ENCODE data around the gene IFFO2. TPM values are rescaled to one million over a fixed set of nuclear protein-coding genes. Genes with fewer than 3 reads are reported as not detected.
A peak's percentile ranks its signal among the peaks of the same experiment; 100 is the strongest.

Gene IFFO2
- polyA plus RNA-seq, 3 donors from 2014 or later, result 1.9 to 3.9 (median 3.2) TPM

- peak overlapping the region; percentile 88 to 93 (median 90) for H3K4me3 Mint-ChIP-seq
- H3K27me3 Mint-ChIP-seq (ENCODE audit: low read depth in 3 of 3), result peaks cover 26 to 38% (median 35%) of the 10 kb centered on the region in 3 donors
- DNase-seq, result no peak
- H3K4me1 Mint-ChIP-seq, result peaks cover 79 to 80% of the 10 kb centered on the region in 2 donors
- H3K36me3 Mint-ChIP-seq, result no peaks in the 10 kb centered on the region
- H3K27ac Mint-ChIP-seq, result peak overlapping the region; percentile 84 to 100 (median 87)
- no peaks in the 10 kb centered on the region for H3K9me3 Mint-ChIP-seq
Measured at GRCh38 chr1:18953731-18954231, 2.7 kb downstream of the IFFO2 start.

DNA sequence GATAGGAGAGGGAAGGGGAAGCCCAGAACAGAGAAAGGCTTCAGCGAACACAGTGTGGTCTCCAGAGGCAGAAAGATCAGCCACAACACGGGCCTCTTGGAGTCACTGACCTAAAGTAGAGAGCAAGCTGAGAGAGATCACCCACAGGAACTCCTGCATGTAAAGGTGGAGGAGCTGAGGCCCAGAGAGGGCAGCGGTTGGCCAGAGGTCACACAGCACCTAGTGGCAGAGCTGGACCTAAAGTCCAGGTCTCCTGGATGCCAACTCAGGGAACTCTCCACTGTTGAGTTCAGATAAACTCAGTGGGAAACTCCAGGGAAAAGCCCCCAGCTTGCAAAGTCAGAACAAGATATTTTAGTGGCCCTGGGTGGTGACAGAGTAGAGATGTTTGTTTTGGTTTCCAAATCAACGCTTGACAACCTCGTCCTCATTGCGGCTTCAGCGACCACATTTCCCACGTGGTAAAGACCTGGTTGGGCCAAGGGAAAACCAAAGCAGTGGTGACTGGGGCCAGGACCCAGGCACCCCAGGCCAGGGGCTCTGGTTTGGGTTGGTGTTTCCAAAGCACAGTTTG, 4.6 kb downstream of the IFFO2 start:
- peak; percentile 92 to 94 (median 92) for DNase-seq
- Mint-ChIP-seq H3K36me3 (no peaks in the 10 kb centered on the region), H3K27me3 (ENCODE audit: low read depth in 3 of 3) (peaks cover 32 to 38% (median 38%) of the 10 kb centered on the region in 3 donors), H3K27ac (peak overlapping the region; percentile 99 to 100 (median 99)), H3K4me1 (peaks cover 84 to 85% of the 10 kb centered on the region in 2 donors), H3K4me3 (peak overlapping the region; percentile 82 to 93 (median 88)), H3K9me3 (no peaks in the 10 kb centered on the region)

- Mint-ChIP-seq H3K36me3 (no peaks in the 10 kb centered on the region), H3K9me3 (no peaks in the 10 kb centered on the region), H3K4me3 (peak overlapping the region; percentile 82 to 93 (median 88)), H3K27ac (peak overlapping the region; percentile 99 to 100 (median 99)), H3K4me1 (peaks cover 89% of the 10 kb centered on the region in 2 donors), H3K27me3 (ENCODE audit: low read depth in 3 of 3) (peaks cover 31 to 39% (median 38%) of the 10 kb centered on the region in 3 donors)
- no peak for DNase-seq
Measured at GRCh38 chr1:18951416-18951815, 5.1 kb downstream of the IFFO2 start.

DNA sequence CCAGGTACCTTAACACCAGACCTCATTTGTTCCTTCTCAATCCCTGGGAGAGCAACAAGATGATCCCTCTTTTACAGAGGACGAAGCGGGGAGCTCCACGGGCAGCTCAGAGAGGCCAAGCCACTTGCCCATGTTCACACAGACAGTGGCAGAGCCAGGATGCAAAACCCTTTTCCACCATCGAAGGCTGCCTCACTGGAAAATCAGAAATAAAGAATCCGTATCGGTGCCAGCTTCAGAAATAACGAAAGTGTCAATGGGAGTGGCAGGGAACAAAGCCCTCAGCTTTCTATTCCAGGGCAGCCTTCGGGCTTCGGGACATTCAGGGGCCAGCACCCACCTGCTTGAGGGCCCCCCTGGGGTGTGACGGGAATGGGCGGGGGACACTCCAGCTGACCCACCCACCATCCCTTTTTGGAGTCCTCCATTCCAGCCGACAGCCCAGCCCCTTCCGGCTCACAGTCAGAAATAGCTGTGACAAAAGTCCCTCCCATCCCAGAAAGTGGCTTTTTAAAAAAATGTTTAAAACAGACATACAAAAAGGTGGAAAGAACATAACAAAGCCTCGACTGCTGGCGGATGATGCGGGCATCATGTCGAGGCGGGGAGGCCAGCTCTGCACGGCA, 6.0 kb downstream of the IFFO2 start:
- H3K4me1 Mint-ChIP-seq, result peaks cover 95 to 96% of the 10 kb centered on the region in 2 donors
- peaks cover 30 to 39% (median 38%) of the 10 kb centered on the region in 3 donors for H3K27me3 Mint-ChIP-seq (ENCODE audit: low read depth in 3 of 3)
- no peaks in the 10 kb centered on the region for H3K36me3 Mint-ChIP-seq
- peak overlapping the region; percentile 82 to 93 (median 88) for H3K4me3 Mint-ChIP-seq
- peak overlapping the region; percentile 99 to 100 (median 99) for H3K27ac Mint-ChIP-seq
- H3K9me3 Mint-ChIP-seq, result no peaks in the 10 kb centered on the region
- DNase-seq, result peak in 2 of 3 donors; percentile 50 to 57

DNA sequence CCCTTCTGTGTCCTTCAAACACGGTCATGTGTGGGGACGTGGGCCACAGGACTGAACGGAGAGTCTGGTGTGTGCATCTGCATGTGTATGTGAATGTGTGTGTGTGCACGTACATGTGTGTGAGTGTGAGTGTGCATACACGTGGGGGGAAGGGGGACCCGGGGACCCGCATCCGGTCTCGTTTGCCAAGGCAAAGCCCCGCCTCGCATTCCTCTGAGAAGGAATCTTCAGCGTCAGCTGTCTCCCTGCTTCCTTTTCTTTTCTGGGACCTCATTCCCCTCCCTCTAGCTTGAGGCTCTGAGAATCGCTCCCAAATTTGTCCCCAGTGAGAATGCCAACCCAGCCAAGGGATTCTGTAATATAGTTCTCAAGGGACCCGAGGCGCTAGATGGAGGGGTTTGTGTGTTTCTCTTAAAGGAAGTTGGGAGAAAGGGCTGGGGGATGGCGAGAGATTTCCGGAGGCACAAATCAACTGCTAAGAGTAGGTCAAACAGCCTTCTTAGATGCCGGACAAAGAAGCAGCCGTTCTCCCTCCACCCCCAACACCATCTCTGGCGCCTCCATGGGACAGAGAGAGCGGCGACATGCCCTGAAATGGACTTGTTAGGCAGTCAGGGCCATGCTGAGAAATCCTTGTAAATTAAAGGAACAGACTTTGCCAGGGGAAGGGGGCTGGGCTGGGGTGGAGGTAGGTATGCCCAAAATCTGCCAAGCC, 6.6 kb downstream of the IFFO2 start:
- peaks cover 97 to 98% of the 10 kb centered on the region in 2 donors for H3K4me1 Mint-ChIP-seq
- DNase-seq, result peak in 2 of 3 donors; percentile 24 to 35
- H3K9me3 Mint-ChIP-seq, result no peaks in the 10 kb centered on the region
- H3K36me3 Mint-ChIP-seq, result no peaks in the 10 kb centered on the region
- peak overlapping the region; percentile 99 to 100 (median 99) for H3K27ac Mint-ChIP-seq
- H3K4me3 Mint-ChIP-seq, result peak overlapping the region; percentile 82 to 93 (median 88)
- H3K27me3 Mint-ChIP-seq (ENCODE audit: low read depth in 3 of 3), result peaks cover 30 to 37% (median 35%) of the 10 kb centered on the region in 3 donors

DNA sequence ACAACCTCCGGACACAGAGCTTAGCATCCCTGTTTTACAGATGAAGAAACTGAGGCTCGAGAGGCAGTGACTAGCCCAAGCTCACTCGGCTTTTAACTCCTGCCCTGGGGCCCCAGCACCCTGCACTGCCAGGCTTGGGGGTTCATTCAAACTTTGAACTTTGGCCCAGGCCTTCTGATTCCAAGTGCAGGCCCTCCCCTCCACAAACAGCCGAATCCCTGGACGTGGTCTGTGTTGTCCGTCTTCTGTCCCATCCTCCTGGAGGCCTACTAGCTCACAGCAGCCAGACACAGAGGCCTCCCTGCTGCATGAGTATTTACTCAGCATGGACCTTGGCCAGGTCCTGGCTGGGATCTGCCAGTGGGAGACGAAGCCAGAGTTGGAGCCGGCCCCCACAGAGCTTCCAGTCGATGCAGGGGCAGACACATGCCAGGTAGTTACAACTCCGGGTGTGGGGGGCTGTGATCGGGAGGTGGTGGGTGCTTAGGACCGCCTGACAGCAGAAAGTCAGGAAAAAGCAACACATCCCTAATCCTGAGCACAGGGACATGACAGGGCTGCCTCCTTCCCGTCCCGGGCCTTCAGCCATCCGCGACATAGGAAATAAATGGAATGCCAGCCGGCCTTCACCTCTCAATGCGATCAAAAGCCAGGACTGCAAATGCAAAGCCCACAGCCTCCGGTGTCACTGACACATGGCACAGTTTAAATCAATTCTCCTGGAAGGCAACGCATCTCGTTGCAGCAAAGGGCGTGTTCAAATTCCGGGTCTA, 7.4 kb downstream of the IFFO2 start:
- no peak for DNase-seq
- H3K9me3 Mint-ChIP-seq, result no peaks in the 10 kb centered on the region
- peak overlapping the region; percentile 82 to 93 (median 88) for H3K4me3 Mint-ChIP-seq
- H3K27ac Mint-ChIP-seq, result peak overlapping the region; percentile 99 to 100 (median 99)
- peaks cover 96 to 98% of the 10 kb centered on the region in 2 donors for H3K4me1 Mint-ChIP-seq
- H3K27me3 Mint-ChIP-seq (ENCODE audit: low read depth in 3 of 3), result peaks cover 30 to 34% (median 31%) of the 10 kb centered on the region in 3 donors
- no peaks in the 10 kb centered on the region for H3K36me3 Mint-ChIP-seq

DNA sequence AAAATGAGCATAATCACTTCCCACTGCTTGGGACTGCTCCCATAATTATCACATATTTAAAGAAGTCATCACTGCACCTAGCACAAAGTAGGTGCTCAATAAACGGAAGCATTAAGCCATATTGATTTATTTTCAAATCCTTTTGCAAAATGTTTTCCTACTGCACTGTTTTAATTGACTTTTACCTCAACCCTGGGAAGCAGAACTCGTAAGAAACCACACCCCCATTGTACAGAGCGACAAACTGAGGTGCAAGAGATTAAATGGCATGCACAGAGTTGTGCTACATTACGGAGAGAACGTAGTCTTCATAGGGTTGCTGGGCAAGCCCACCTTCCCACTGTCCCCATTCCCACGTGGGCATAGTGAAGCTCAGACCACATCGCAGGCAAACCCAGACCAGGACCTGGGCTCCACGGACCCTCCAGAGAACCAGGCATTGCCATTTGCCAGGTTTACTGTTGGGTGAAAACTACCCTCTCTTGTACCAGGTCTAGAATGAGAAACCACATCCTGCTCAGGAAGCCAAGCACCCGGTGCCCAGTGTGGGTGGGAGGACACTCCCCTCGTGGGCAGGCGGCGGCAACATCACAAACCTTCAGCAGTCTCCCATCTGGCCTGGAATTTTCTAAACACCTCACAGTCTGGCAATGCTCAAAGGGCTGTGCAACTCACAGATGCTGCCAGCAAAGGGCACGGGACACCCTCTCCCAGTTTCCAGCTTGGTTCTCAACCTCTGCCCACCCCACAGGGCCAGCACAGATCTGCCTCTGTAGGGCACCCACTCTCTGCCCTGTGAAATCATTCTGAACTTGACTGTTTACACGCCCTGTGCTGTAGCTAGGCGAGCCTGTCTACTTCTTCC, 8.2 kb downstream of the IFFO2 start:
- no peaks in the 10 kb centered on the region for H3K36me3 Mint-ChIP-seq
- H3K4me1 Mint-ChIP-seq, result peaks cover 94 to 98% of the 10 kb centered on the region in 2 donors
- no peaks in the 10 kb centered on the region for H3K9me3 Mint-ChIP-seq
- peaks cover 30 to 34% (median 31%) of the 10 kb centered on the region in 3 donors for H3K27me3 Mint-ChIP-seq (ENCODE audit: low read depth in 3 of 3)
- peak; percentile 78 to 82 (median 81) for DNase-seq
- H3K27ac Mint-ChIP-seq, result peak overlapping the region; percentile 99 to 100 (median 99)
- peak overlapping the region; percentile 82 to 93 (median 88) for H3K4me3 Mint-ChIP-seq

DNA sequence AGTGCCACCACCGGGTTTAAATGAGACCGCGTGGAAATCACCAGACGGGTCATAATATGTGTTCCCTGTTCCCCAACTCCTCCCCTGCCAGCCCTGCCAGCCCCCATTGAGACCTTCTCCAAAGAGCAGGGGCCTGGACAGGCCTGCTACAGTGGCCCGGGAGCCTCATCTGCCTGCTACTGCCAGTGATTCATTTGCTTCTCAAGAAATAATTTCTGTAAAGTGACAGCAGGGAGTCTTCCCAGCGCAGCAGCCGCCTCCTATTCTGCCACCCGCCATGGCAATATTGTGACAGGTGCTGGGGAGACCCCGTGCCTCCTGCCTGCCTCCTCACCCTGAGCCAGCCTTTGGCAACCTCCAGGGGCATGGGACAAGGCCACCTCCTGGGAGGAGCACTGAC, 8.9 kb downstream of the IFFO2 start:
- H3K4me1 Mint-ChIP-seq, result peaks cover 89 to 94% of the 10 kb centered on the region in 2 donors
- peaks cover 28 to 31% (median 30%) of the 10 kb centered on the region in 3 donors for H3K27me3 Mint-ChIP-seq (ENCODE audit: low read depth in 3 of 3)
- H3K4me3 Mint-ChIP-seq, result peak overlapping the region; percentile 82 to 93 (median 88)
- peak overlapping the region; percentile 99 to 100 (median 99) for H3K27ac Mint-ChIP-seq
- H3K36me3 Mint-ChIP-seq, result no peaks in the 10 kb centered on the region
- DNase-seq, result no peak
- no peaks in the 10 kb centered on the region for H3K9me3 Mint-ChIP-seq

GRCh38 chr1:18946550-18947381, 9.7 kb downstream of the IFFO2 start:
- Mint-ChIP-seq H3K36me3 (no peaks in the 10 kb centered on the region), H3K4me3 (peak overlapping the region; percentile 82 to 93 (median 88)), H3K27me3 (ENCODE audit: low read depth in 3 of 3) (peaks cover 20 to 24% (median 23%) of the 10 kb centered on the region in 3 donors), H3K27ac (peak overlapping the region; percentile 99 to 100 (median 99)), H3K9me3 (no peaks in the 10 kb centered on the region), H3K4me1 (peaks cover 88 to 94% of the 10 kb centered on the region in 2 donors)
- peak in 2 of 3 donors; percentile 38 to 40 for DNase-seq

DNA sequence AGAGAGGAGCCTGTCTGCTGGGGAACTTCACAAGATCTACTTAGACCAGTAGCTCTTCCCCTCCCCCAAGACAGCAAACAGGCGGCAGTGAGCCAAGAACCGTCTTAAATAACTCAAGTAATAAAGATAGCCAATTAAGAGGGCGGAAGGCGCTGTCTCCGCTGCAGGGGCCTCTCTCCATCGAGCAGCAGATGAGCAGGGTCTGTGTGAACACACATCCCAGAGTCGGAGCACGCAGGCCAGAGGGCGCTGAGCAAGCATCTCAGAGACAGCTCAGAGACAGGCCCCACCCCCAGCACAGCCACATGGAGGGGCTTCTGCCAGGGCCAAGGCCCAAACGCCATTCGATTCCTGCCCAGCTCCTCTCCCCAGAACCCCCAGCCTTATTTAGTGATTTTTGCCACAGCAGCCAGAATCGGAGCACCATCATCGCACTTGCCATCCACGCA, 11.1 kb downstream of the IFFO2 start:
- DNase-seq, result no peak
- H3K4me1 Mint-ChIP-seq, result peaks cover 88 to 94% of the 10 kb centered on the region in 2 donors
- peak overlapping the region in 4 of 5 donors; percentile 36 to 74 (median 48) for H3K4me3 Mint-ChIP-seq
- no peaks in the 10 kb centered on the region for H3K9me3 Mint-ChIP-seq
- no peaks in the 10 kb centered on the region for H3K36me3 Mint-ChIP-seq
- peak overlapping the region; percentile 58 to 85 (median 72) for H3K27ac Mint-ChIP-seq
- H3K27me3 Mint-ChIP-seq (ENCODE audit: low read depth in 3 of 3), result peaks cover 13 to 18% (median 15%) of the 10 kb centered on the region in 3 donors

DNA sequence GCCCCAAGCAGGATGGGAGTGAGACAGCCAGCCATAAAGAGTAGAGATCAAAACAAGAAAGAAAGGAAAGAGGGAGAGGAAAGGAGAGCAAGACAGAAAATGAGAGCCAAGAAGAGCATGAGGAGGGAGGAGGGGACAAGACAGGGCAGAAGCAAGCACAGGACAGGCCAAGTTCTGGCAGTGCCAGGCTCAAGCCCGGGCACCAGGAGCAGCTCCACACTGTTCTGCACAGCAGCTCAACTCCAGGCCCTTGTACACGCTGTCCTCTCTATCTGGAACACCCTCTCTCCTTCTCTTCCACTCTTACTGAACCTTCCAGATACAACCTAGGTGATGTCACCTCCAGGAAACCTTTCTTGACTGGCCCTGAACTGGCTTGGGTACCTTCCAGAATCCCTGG, 11.7 kb downstream of the IFFO2 start:
- DNase-seq, result no peak
- Mint-ChIP-seq H3K4me1 (peaks cover 88 to 94% of the 10 kb centered on the region in 2 donors), H3K4me3 (peak overlapping the region in 4 of 5 donors; percentile 8 to 51 (median 46)), H3K9me3 (no peaks in the 10 kb centered on the region), H3K27ac (peak overlapping the region; percentile 2 to 86 (median 76)), H3K36me3 (no peaks in the 10 kb centered on the region), H3K27me3 (ENCODE audit: low read depth in 3 of 3) (peaks cover 9 to 17% (median 15%) of the 10 kb centered on the region in 3 donors)

All from immature natural killer cell (primary cell).